ENCODE results near the gene NCOR1.
"Not testable (repeated sequence)": the region's sequence is repeated elsewhere in the genome, so short reads cannot be mapped to it uniquely, and the experiment has no call there.

The NCOR1 gene

DNA sequence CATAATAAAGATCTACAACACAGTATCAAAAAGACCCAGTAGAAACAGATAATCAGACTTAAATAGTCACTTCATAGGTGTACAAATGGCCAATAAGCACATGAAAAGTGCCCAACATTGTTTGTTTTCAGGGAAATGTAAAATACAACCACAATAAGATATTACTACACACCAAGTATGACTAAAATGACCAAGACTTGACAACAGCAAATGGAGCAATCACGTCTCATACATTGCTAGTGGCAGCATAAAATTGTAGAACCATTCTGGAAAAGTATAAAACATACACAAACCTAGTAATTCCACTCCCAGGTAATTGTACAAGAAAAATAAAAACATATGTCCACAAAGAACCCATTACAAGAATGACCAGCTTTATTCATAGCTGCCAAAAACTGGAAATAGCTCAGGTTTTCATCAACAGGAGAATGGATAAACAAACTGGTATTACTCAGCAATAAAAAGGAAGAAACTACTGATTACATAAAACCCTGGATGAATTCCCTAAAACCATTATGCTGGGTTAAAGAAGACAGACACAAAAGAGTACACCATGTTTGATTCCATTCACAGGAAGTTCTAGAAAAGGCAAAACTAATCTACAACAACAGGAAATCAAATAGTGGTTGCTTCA, 130.2 kb downstream of the NCOR1 start:
- DNase-seq: no peak

DNA sequence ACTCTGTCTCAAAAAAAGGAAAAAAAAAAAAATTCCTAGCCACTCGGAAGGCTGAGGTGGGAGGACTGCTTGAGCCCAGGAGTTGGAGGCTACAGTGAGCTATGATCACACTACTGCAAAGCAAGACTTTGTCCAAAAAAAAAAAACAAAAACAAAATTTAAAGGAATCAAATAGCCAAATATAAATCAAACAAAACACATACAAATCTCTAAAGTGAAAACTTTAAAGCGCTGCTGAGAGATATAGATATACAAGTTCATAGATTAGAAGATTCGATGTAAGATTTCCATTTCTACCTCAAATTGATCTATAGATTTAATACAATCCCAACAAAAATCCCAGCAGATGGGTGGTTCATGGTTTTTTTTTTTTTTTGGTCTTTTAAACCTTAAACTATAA, 132.1 kb downstream of the NCOR1 start:
- no peak for DNase-seq

DNA sequence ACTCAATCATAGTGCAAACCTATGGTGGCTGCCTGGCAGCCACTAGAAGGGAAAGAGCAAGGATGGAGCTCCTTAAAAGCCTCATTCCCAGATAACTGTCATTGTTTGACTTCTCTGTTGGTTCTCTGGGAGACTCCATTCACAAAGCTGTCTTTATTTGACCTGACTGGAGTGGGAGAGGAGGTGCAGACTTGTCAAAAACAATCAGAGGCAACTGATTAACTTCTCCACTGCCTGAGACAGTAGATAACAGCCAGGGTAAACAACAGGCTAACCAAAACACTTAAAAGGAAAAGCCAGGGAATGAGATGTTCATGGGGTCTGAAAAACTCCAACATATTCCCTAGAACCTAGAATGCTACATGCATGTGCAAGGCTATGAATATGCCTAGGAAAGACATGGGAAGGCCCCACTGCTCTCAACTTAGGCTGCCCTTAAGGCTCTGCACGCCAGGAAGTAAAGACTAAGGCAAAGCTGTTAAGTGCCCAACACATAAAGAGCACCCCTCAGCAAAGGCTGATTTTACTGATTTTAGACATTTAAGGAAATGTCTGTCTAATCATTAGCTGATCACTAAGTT, 133.7 kb downstream of the NCOR1 start:
- no peak for DNase-seq

DNA sequence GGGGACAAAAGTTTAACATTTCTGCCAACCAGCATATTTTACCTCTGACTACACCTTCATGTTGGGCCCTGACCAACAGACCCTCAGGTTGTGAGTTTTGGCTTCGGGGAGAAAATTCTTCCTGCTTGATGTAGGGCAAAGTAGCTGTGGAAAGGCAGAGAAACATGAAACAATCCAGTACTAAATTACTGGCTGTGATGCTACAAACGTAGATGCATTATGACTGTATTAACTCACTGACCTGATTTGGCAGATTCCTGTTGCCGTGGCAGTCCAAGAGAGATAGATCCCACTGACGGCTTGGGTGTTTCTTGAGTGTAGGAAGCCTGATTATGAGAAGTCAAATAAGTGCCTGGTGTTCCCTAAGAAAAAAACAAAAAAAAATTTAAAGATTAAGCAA, 135.0 kb downstream of the NCOR1 start:
- no peak for DNase-seq

DNA sequence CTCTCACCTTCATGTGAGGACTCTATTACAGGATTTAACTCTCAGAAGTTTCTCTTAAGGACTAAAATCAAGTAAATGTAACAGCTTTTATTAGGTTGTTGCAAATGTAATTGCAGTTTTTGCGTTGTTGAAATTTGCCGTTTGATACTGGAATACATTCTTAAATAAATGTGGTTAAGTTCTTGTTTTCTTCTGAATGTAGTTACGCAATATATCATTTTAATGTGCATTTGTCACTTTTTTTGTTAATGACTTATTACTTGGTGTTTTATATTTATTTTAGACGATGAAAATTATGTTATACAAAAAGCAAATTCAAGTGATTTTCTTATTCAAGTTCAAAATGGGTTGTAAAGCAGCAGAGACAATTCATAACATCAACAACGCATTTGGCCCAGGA, 139.4 kb downstream of the NCOR1 start:
- no peak for DNase-seq

DNA sequence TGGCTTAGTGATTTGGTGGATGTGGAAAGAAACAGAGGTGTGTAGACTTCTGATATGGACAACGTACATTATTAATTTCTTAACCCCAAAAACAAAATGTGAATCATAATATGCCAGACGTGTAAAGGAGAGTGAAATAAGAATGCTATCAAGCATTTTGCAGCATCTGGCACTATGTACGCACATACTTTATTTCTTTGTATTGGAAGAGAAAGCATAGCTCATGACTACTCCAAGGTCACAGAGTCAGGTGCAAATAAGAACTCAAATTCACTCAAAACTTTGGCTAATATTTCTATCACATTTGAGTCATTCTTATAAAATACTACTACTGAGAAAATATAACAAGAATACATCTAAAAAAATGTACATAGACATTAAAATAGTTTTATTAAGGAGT, 140.9 kb downstream of the NCOR1 start:
- DNase-seq: no peak

DNA sequence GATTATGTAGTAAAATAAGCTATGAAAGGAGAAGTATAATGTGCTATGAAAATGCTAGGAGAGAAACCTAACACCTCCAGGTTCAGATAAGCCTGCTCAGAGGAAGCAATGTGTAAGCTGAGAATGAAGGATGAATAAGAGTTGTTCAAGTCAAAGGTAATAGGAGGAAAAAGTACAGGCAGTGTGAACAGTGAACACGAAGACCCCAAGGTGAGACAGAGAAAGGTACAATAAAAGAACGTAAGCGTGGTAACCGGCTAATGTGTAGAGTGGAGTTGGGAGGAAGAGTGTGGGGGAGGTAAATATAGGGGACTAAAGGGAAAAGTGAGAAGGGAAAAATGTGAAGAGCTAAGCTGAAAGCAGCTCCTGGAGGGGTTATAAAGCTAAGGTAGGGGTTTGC, 141.5 kb downstream of the NCOR1 start:
- DNase-seq: no peak

DNA sequence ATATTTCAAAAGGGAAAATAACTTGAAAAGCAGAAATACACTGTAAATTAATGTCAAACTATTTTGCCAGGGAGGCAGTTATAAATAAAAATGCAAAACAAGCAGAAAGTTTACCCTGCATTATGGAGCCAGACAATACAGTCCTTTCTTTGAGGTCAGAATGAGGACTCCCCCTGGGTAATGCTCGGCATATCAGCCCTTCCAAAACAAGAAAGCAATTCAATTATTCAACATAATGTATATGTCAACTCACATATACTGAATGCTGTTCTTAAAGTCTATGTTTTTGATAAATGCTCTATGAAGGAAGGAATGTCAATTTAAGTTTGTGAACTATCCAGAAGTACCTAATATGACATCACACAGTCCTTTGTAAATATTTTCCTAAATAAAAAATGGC, 143.3 kb downstream of the NCOR1 start:
- no peak for DNase-seq

DNA sequence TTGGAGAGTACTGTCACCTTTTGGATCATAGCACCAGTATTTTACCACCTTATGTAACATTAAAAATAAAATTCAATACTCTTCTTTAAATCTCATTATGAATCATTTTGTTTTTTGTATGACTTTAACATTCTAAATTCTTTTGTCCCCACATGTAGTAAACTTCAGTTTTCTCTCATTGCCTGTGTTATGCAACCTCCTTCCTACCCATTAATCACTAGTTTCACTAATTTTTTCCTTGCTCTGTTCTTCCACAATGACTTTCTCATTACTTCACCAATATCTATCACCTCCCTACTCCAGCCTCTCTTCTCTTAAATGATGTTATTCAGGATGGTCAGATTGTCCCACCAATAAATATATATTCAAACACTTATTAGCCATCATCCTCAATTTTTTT, 147.0 kb downstream of the NCOR1 start:
- DNase-seq: no peak

DNA sequence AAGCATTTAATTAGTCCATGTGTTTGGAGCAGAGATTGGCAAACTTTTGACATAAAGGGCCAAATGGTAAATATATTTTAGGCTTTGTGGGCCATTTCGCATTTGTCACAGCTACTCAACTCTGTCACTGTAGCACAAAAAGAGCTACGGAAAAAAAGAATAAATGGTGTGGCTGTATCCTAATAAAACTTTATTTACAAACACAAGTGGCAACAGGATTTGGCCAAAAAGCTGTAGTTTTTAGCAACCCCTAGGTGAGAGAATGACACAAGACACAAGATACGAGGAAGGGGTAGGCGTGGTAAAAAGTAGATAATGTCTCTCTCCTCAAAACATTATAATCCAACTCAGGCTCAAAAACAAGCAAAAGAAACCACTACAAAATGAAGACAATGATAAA, 149.2 kb downstream of the NCOR1 start:
- no peak for DNase-seq

DNA sequence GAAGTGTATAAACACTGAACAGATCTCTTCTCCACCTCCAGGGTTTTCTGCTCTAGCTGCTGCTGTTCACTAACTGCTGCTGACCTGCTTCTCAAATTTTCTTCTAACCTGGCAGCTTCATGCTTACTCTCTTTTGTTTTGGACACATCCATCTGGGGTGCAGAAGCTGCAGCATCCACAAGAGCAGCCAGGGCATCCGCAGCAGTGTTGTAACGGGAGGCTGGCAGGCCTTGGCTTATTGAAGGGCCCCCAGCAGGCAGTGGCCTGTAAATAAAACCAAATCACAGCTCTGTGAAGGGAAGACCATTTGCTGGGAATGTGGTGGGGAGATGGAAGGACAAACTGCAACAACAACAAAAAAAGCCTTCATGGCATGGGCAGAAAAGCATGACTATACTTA, 153.7 kb downstream of the NCOR1 start:
- DNase-seq: no peak

DNA sequence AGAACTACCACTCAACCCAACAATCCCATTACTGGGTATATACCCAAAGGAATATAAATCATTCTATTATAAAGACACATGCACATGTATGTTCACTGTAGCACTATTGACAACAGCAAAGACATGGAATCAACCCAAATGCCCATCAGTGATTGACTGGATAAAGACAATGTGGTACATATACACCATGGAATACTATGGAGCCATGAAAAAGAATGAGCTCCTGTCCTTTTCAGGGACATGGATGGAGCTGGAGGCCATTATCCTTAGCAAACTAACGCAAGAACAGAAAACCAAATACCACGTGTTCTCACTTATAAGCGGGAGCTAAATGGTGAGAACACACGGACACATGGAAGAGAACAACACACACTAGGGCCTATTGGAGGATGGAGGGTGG, 160.2 kb downstream of the NCOR1 start:
- not testable (repeated sequence) for DNase-seq

DNA sequence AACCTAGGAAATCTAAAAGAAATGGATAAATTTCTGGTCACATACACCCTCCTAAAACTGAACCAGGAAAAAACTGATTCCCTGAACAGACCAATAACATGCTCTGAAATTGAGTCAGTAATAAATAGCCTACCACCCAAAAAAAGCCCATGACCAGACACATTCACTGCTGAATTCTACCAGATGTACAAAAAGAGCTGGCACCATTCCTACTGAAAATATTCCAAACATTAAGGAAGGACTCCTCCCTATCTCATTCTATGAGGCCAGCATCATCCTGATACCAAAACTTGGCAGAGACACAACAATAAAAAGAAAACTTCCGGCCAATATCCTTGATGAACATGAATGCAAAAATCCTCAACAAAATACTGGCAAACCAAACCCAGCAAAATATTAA, 162.8 kb downstream of the NCOR1 start:
- DNase-seq: no peak

DNA sequence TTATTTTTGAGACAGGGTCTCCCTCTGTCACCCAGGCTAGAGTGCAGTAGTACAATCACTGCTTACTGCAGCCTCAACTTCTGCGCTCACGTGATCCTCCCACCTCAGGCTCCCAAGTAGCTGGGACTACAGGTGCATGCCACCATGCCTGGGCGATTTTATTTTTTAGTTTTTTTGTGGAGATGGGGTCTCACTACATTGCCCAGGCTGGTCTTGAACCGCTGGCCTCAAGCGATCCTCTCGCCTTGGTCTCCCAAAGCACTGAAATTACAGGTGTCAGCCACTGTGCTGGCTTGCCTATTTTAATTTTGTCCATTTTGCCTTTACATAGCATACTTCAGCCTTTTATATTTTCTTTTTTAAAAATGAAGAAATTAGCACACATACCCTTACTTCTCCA, 164.5 kb downstream of the NCOR1 start:
- DNase-seq: no peak

DNA sequence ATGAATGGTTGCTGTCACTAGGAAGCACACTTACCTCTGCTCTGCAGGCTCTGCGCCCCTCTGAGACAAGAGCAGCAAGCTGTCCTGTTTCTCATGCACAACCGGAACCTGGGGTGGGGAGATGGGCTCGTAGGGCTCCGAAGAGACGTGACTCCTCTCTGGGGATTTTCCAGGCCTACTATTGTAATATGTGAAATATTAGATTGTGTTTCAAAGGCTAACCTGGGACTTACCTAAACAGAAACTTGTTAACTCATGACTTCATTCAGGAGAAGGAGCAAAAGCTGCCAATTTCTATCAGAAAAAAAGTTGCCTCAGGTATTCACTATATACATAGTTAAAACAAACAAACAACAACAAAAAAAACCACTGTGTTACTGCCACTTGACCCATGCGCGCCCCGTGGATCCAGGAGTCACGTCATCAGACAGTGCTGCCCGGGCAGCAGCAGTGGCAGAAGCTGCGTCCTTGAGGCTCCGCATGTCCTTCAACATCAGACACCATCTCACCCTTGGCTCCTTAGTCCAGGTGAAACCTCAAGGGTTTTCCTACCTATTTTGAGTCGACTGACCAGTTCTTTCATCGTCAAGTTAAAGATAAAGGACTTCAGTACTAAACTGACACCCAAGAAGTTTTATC, 166.4 kb downstream of the NCOR1 start:
- DNase-seq: no peak

DNA sequence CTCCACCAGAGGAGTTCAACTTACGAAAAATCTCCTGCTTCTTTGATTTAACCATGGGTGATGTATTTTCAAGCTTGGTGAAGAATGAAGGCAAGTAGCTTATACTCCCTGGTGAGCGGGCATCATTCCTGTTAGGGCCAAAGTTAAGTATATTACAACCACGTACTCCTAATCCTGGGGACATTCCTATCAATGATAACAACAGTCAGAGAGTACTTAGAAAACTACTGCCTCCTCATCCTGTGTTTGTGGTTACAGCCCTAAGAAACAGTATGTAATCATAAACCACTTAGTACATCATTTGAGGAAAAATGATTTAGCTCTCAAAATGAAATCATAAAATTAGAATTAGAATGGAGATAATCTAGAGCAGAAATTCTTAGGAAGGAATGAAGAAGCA, 168.4 kb downstream of the NCOR1 start:
- DNase-seq: no peak

DNA sequence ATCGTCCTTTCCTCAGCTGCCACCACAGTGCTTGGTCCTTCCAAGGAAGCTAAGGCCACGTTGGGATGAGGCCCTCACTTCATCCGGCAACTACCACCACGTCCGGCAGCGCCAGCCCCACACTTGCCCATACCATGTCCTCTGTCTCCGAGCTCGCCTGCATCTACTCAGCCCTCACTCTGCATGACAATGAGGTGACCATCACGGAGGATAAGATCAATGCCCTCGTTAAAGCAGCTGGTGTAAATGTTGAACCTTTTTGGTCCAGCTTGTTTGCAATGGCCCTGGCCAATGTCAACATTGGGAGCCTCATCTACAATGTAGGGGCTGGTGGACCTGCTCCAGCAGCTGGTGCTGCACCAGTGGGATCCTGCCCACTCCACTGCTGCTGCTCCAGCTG, 170.8 kb downstream of the NCOR1 start:
- no peak for DNase-seq

DNA sequence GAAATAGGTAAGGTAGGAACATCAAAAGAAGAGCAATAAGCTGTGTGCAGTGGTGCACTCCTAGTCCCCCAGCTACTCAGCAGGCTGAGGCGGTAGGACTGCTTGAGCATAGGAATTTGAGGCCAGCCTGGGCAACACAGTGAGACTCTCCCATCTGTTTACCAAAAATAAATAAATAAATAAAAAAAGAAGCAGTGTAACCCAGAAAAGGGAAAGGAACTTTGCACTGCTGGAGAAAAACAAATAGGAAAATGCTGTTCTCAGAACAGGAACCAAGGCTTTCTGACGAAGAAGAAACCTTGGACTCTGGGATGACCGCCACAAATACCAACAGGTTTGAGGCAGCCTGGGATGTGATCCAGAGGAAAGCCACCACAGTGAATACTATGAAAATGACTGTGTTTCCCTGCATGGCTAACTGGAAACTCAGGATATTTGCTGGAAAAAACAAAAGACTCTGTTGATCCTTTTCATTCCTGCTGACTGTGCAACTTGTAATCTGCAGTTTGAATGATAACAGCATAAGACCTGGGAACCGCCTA, 174.6 kb downstream of the NCOR1 start:
- no peak for DNase-seq

DNA sequence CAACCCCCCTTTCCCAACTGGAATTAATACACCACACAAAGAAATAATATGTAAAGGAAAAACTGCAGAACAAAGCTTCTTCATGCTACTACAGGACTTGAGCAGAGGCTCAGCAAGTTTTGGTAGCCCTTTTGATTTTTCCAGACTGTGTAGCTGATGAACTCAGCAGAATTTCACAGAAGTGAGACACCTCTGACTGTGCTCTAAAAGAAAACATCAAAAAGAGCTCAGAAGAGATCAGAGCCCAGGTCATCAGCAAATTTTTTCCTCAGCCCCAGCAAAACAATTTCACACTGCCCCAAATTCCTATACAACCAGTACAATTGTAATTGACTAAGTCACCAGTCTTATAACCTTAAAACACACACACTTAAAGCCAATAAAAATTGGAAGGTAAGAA, 177.7 kb downstream of the NCOR1 start:
- no peak for DNase-seq

DNA sequence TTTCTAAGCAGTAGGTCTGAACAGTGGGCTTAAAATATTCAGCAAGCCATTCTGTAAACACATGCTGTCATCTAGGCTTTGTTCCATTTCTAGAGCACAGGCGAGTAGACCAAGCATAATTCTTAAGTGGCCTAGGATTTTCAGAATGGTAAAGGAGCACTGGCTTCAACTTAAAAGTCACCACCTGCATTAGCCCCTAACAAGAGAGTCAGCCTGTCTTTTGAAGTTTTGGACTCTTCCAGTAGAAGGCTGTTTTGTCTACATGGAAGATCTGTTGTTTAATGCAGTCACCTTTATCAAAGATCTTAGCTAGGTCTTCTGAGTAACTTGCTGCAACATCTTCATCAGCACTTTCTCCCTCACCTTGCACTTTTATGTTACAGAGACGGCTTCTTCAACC, 179.1 kb downstream of the NCOR1 start:
- DNase-seq: no peak

DNA sequence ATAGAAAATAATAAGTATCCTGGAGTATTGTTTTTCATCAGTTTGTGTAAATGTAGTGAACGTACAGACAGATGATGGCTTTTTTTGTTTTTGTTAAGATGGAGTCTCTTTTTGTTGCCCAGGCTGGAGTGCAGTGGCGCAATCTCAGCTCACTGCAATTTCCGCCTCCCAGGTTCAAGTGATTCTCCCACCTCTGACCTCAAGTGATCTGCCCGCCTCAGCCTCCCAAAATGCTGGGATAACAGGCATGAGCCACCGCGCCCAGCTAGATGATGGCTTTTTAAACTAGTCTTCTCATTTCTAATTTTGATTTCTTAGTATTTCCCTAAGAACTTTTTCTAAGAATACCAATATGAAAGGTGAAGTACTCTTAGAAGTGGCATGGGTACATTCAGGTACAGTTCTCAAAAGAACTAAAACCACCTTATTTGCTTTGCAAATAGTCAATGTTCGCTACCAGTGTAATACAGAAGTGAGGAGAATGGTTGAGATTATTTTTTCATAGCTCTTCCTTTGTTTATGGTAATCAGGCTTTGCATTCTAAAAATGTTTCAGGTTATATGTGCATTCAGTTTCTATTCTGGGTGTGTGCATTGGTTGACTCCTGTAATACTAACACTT, 181.5 kb downstream of the NCOR1 start:
- no peak for DNase-seq

DNA sequence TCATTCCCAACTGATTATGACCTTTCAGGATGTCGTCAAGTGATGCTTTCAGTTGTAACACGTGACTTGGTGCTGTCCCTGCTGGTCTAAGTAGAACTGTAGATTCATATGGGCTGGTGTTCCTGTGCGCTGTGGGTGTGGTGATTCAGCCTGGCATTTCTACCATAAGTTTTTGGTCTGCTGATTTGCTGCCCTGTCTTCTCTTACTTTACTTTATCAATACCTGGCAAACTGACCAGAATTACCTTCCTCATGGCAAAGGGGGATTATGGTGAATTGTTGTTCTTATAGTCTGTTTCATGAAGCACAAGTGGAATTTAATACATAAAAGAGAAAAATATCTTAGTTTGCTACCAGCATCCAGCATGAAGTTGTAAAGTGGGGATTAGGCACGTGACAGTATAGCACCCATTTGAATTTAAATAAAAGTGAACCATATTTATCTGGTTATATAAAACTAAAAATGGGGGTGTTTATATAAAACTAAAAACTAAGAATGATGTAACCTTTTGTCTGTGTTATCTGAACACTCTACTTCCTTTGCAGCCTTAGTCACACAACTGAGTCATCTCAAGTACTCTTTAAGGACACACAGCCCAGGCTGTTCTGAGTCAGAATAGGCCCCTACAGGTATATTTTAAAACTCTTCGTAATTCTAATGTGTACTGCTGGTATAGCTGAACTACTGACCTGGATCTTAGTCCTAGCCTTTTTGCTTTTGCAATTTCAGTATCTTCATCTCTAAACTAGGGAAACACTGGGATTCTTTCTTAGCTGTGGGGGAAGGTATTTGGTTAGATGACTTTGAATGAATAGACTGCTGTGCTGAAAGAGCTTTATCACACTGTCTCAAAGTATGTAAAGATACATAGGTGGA, 187.4 kb downstream of the NCOR1 start:
- DNase-seq: no peak

DNA sequence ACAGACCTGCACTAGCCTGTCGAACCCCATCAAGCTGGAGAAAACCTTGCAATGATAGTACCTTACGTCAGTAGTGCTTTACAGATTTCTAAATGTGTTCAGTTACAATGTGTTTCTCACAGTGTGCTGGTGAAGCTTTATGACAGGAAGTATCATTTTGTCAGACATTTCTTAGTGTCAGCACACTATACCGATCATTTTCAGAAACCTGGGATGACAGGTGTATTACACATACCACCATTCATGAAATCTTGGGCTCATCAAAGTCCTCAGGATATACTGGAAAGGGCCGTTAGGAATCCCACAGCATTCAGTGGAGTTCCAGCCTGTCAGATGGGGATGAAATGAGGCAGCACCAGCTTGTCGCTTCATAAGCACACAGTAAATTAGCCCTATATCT, 188.4 kb downstream of the NCOR1 start:
- no peak for DNase-seq
